Measurements from ENCODE around the gene PNKD.

DNA sequence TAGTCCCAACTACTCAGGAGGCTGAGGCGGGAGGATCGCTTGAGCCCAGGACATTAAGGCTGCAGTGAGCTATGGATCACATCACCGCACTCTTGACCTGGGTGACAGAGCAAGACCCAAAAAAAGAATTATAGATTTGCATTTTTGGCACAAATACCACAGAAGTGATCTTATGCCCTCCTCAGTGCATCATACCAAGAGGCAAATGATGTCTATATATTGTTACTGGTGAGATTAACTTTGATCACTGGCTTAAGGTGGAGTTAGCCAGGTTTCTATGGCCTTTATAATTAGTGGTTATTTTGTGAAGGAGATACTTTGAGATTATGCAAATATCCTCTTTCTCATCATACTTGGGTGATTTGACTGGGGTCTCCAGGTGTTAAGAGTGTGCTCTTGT lies 64.2 kb downstream of the PNKD start:
- TF ChIP-seq CTCF (IDR thresholded peaks at IDR 0.05; ENCODE audit: low read depth, low read length, poor library complexity, severe bottlenecking) (no peak), EZH2phosphoT487 (IDR thresholded peaks at IDR 0.05; ENCODE audit: borderline replicate concordance, low read length) (no peak)
